Ishikawa (cell line): Measurements from ENCODE around the gene KDM2B.

Experiments used
- CEBPB ChIP-seq: IDR thresholded peaks from 2 replicates; pipeline ENCODE4 v1.6.1; 2012
- EGR1 ChIP-seq: IDR thresholded peaks from 2 replicates; pipeline ENCODE4 v1.6.1; 2012
- EP300 ChIP-seq: IDR thresholded peaks from 2 replicates; pipeline ENCODE4 v1.6.1; 2012; ENCODE audit warnings: borderline replicate concordance
- FOXM1 ChIP-seq: IDR thresholded peaks from 2 replicates; pipeline ENCODE4 v1.6.1; 2012; ENCODE audit warnings: low read depth, borderline replicate concordance
- MAX ChIP-seq: IDR thresholded peaks from 2 replicates; pipeline ENCODE4 v1.6.1; 2012
- NFIC ChIP-seq: IDR thresholded peaks from 2 replicates; pipeline ENCODE4 v1.6.1; 2012
- RAD21 ChIP-seq: IDR thresholded peaks from 2 replicates; pipeline ENCODE4 v1.6.1; 2012; ENCODE audit warnings: low read depth
- REST ChIP-seq: IDR thresholded peaks from 2 replicates; pipeline ENCODE4 v1.6.1; 2012; ENCODE audit warnings: low read depth, mild to moderate bottlenecking
- TAF1 ChIP-seq: IDR thresholded peaks from 2 replicates; pipeline ENCODE4 v1.6.1; 2012; ENCODE audit warnings: low read depth, mild to moderate bottlenecking
- TCF12 ChIP-seq: IDR thresholded peaks from 2 replicates; pipeline ENCODE4 v1.6.1; 2012; ENCODE audit warnings: low read depth
- TEAD4 ChIP-seq: IDR thresholded peaks from 2 replicates; pipeline ENCODE4 v1.6.1; 2012
- YY1 ChIP-seq: IDR thresholded peaks from 2 replicates; pipeline ENCODE4 v1.6.1; 2012; ENCODE audit warnings: low read depth
- ZBTB7A ChIP-seq: IDR thresholded peaks from 2 replicates; pipeline ENCODE4 v1.6.1; 2012; ENCODE audit warnings: low read depth

DNA sequence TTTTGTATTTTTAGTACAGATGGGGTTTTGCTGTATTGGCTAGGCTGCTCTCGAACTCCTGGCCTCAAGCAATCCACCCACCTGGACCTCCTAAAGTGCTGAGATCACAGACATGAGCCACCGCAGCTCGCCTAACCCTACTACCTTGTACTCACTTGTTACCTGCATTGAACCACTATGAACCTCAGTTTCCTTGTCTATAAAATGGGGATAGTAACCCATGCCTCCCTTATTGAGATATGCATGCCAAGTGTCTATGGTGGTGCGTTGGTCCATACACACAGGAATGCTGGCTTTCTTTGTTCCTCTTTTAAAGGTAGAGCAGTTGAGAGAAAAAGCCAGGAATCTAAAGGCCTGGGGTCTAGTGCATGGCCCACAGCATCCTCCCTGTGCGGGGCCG is 40.9 kb downstream of the KDM2B start:
- TF ChIP-seq EP300 (no peak), REST (no peak), TAF1 (no peak), TCF12 (no peak), YY1 (no peak), EGR1 (no peak), ZBTB7A (no peak), FOXM1 (no peak), CEBPB (no peak), RAD21 (no peak), TEAD4 (no peak), NFIC (no peak), MAX (no peak)
